CD4-positive, alpha-beta T cell treated with Interferon alpha-2 for 1 hour (primary cell): ENCODE data around the gene CAPN11.

ENCODE experiments used
- DNase-seq, 2 donors: peaks; one replicate each; pipeline ENCODE4 v3.0.0-alpha.2; 2020 to 2022

The CAPN11 gene

GRCh38 chr6:44158770-44159228 lies at the start of gene CAPN11:
Gene CAPN11, plus strand, starts transcription at chr6:44158820. Its CDS starts 29 bp downstream, at chr6:44158849.
- DNase-seq: no peak

GRCh38 chr6:44109212-44109611 lies 49.4 kb upstream of the CAPN11 start:
- no peak for DNase-seq

GRCh38 chr6:44110005-44110676 lies 48.5 kb upstream of the CAPN11 start:
- no peak for DNase-seq

GRCh38 chr6:44110966-44111365 lies 47.7 kb upstream of the CAPN11 start:
- no peak for DNase-seq

GRCh38 chr6:44111434-44112417 lies 46.9 kb upstream of the CAPN11 start:
- no peak for DNase-seq

- no peak for DNase-seq
Observed at GRCh38 chr6:44113414-44113813, 45.2 kb upstream of the CAPN11 start.

- no peak for DNase-seq
Observed at GRCh38 chr6:44115866-44116265, 42.8 kb upstream of the CAPN11 start.

GRCh38 chr6:44116641-44117382 lies 41.8 kb upstream of the CAPN11 start:
- DNase-seq: no peak

GRCh38 chr6:44117397-44118128 lies 41.1 kb upstream of the CAPN11 start:
- DNase-seq: no peak

- DNase-seq: no peak
Observed at GRCh38 chr6:44119704-44120262, 38.8 kb upstream of the CAPN11 start.

GRCh38 chr6:44120692-44121443 lies 37.8 kb upstream of the CAPN11 start:
- no peak for DNase-seq

- peak in 1 of 2 donors; percentile 40 for DNase-seq
Observed at GRCh38 chr6:44122801-44123200, 35.8 kb upstream of the CAPN11 start.

GRCh38 chr6:44123544-44123943 lies 35.1 kb upstream of the CAPN11 start:
- peak in 1 of 2 donors; percentile 5 for DNase-seq

GRCh38 chr6:44126320-44127149 lies 32.1 kb upstream of the CAPN11 start:
- DNase-seq: peak; percentile 62 to 78

- DNase-seq: peak; percentile 90 to 93
Observed at GRCh38 chr6:44127186-44128019, 31.2 kb upstream of the CAPN11 start, which contains the start of the genes MRPL14 and TMEM63B. Gene MRPL14, minus strand, starts transcription at chr6:44127452. Its CDS starts 10,841 bp downstream, at chr6:44116611. Gene TMEM63B, plus strand, starts transcription at chr6:44127554. Its CDS starts 7,031 bp downstream, at chr6:44134585.

- DNase-seq: peak; percentile 3 to 6
Observed at GRCh38 chr6:44128020-44128917, 30.4 kb upstream of the CAPN11 start.

GRCh38 chr6:44129841-44130322 lies 28.7 kb upstream of the CAPN11 start:
- DNase-seq: no peak

- no peak for DNase-seq
Observed at GRCh38 chr6:44131892-44132291, 26.7 kb upstream of the CAPN11 start.
